Stimulated activated CD8-positive, alpha-beta memory T cell treated with anti-CD3 and anti-CD28 coated beads, Interleukin-15, amount 100 ng/mL, for 1 hour (primary cell): ENCODE measurements around the gene PRRG2.
A peak's percentile ranks its signal among the peaks of the same experiment; 100 is the strongest.

Source experiments
- DNase-seq: peaks from one replicate; pipeline ENCODE4 v3.0.0-alpha.2; 2020; ENCODE audit warnings: low read depth

Gene PRRG2

GRCh38 chr19:49581007-49581508 lies at the start of gene PRRG2:
Gene PRRG2, plus strand, starts transcription at chr19:49581316. Its CDS starts 1,904 bp downstream, at chr19:49583220.
- no peak for DNase-seq

- DNase-seq, result peak; percentile 78
Measured at GRCh38 chr19:49533551-49534488, 47.3 kb upstream of the PRRG2 start.

GRCh38 chr19:49534632-49535385 lies 46.3 kb upstream of the PRRG2 start:
- DNase-seq, result no peak

- DNase-seq, result no peak
Measured at GRCh38 chr19:49536921-49537462, 44.1 kb upstream of the PRRG2 start.

- DNase-seq, result no peak
Measured at GRCh38 chr19:49538643-49539042, 42.5 kb upstream of the PRRG2 start.

GRCh38 chr19:49539192-49539952 lies 41.7 kb upstream of the PRRG2 start:
- DNase-seq, result no peak

- no peak for DNase-seq
Measured at GRCh38 chr19:49541914-49542313, 39.2 kb upstream of the PRRG2 start.

- no peak for DNase-seq
Measured at GRCh38 chr19:49542446-49542845, 38.7 kb upstream of the PRRG2 start.

- no peak for DNase-seq
Measured at GRCh38 chr19:49543032-49543431, 38.1 kb upstream of the PRRG2 start.

GRCh38 chr19:49544154-49544553 lies 37.0 kb upstream of the PRRG2 start:
- no peak for DNase-seq

GRCh38 chr19:49546825-49547565 lies 34.1 kb upstream of the PRRG2 start:
- DNase-seq, result no peak

GRCh38 chr19:49549045-49549444 lies 32.1 kb upstream of the PRRG2 start:
- DNase-seq, result no peak

- no peak for DNase-seq
Measured at GRCh38 chr19:49551531-49551930, 29.6 kb upstream of the PRRG2 start.

- no peak for DNase-seq
Measured at GRCh38 chr19:49552749-49553148, 28.4 kb upstream of the PRRG2 start.

GRCh38 chr19:49553451-49554271 lies 27.5 kb upstream of the PRRG2 start:
- no peak for DNase-seq

GRCh38 chr19:49554701-49555181 lies 26.4 kb upstream of the PRRG2 start:
- no peak for DNase-seq

- DNase-seq, result peak; percentile 59
Measured at GRCh38 chr19:49555600-49556411, 25.3 kb upstream of the PRRG2 start.

GRCh38 chr19:49556412-49557398 lies 24.4 kb upstream of the PRRG2 start:
- DNase-seq, result no peak
